OCI-LY1 (cell line): ENCODE measurements around the gene SYNDIG1L.

Experiments
- CTCF ChIP-seq: fragments of 200-600 bp; sonication (generic), shearing (Covaris generic); IDR thresholded peaks from 2 replicates; pipeline ENCODE4 v1.5.1; 2017; ENCODE audit warnings: mild to moderate bottlenecking, antibody characterized with exemption, low read length, moderate library complexity, mixed read lengths
- EZH2 ChIP-seq: fragments of 200-600 bp; sonication (generic), shearing (Covaris generic); IDR thresholded peaks from 2 replicates; pipeline ENCODE4 v1.8.0; 2017; ENCODE audit warnings: borderline replicate concordance, mixed run types, mild to moderate bottlenecking, antibody characterized with exemption, low read length, moderate library complexity, mixed read lengths

- TF ChIP-seq CTCF (no peak), EZH2 (no peak)
Measured at GRCh38 chr14:74394549-74394948, 31.5 kb downstream of the SYNDIG1L start.
